ENCODE data around the gene RMRP. TPM values are rescaled to one million over a fixed set of nuclear protein-coding genes. Genes with fewer than 3 reads are reported as not detected.

The RMRP gene
- total RNA-seq, 4 donors from 2014 or later = 649 to 2,915 (median 1,530) TPM

- Histone ChIP-seq H3K4me1 (peaks cover 0 to 29% (median 4%) of the 10 kb centered on the region in 4 donors), H3K4me3 (no peak overlapping the region), H3K27ac (peak overlapping the region in 2 of 4 donors; percentile 55 to 81), H3K36me3 (peaks cover 0 to 69% (median 33%) of the 10 kb centered on the region in 3 donors), H3K9me3 (no peaks in the 10 kb centered on the region), H3K27me3 (no peaks in the 10 kb centered on the region)
- no peak for TF ChIP-seq EP300 (IDR thresholded peaks at IDR 0.05)
- no peak for TF ChIP-seq POLR2A (IDR thresholded peaks at IDR 0.05)
- TF ChIP-seq CTCF (IDR thresholded peaks at IDR 0.05) = no peak
- 71 to 76% methylated on average over 14 of the region's 14 CpGs for WGBS, 2 donors
- DNase-seq (ENCODE audit: low spot score in 2 of 2) = no peak
Observed at GRCh38 chr9:35697486-35697885, 39.7 kb upstream of the RMRP start.

- H3K27ac ChIP-seq = peak overlapping the region in 3 of 4 donors; percentile 32 to 81 (median 55)
- 41 to 48% methylated on average over 9 of the region's 9 CpGs for WGBS, 2 donors
- TF ChIP-seq EP300 (IDR thresholded peaks at IDR 0.05) = peak in 1 of 2 donors; percentile 38
- TF ChIP-seq POLR2A (IDR thresholded peaks at IDR 0.05) = no peak
- peak; percentile 75 to 89 (median 82) for TF ChIP-seq CTCF (IDR thresholded peaks at IDR 0.05)
- no peaks in the 10 kb centered on the region for H3K9me3 ChIP-seq
- no peak overlapping the region for H3K4me3 ChIP-seq
- peaks cover 0 to 33% (median 4%) of the 10 kb centered on the region in 4 donors for H3K4me1 ChIP-seq
- peaks cover 0 to 60% (median 32%) of the 10 kb centered on the region in 3 donors for H3K36me3 ChIP-seq
- DNase-seq (ENCODE audit: low spot score in 2 of 2) = peak; percentile 40 to 60
- H3K27me3 ChIP-seq = no peaks in the 10 kb centered on the region
Observed at GRCh38 chr9:35696520-35697215, 38.8 kb upstream of the RMRP start.

GRCh38 chr9:35695943-35696401 lies 38.2 kb upstream of the RMRP start:
- Histone ChIP-seq H3K36me3 (peaks cover 0 to 53% (median 28%) of the 10 kb centered on the region in 3 donors), H3K4me3 (no peak overlapping the region), H3K9me3 (no peaks in the 10 kb centered on the region), H3K27me3 (no peaks in the 10 kb centered on the region), H3K4me1 (peaks cover 0 to 40% (median 4%) of the 10 kb centered on the region in 4 donors), H3K27ac (peak overlapping the region in 3 of 4 donors; percentile 35 to 81 (median 55))
- no peak for TF ChIP-seq CTCF (IDR thresholded peaks at IDR 0.05)
- TF ChIP-seq EP300 (IDR thresholded peaks at IDR 0.05) = no peak
- TF ChIP-seq POLR2A (IDR thresholded peaks at IDR 0.05) = no peak
- DNase-seq (ENCODE audit: low spot score in 2 of 2) = no peak
- 89 to 94% methylated on average over 3 of the region's 3 CpGs for WGBS, 2 donors

- H3K4me3 ChIP-seq = no peak overlapping the region
- 59 to 61% methylated on average over 13 of the region's 13 CpGs for WGBS, 2 donors
- peaks cover 0 to 66% (median 7%) of the 10 kb centered on the region in 4 donors for H3K4me1 ChIP-seq
- peaks cover 0 to 12% (median 0%) of the 10 kb centered on the region in 3 donors for H3K36me3 ChIP-seq
- TF ChIP-seq POLR2A (IDR thresholded peaks at IDR 0.05) = no peak
- TF ChIP-seq CTCF (IDR thresholded peaks at IDR 0.05) = no peak
- TF ChIP-seq EP300 (IDR thresholded peaks at IDR 0.05) = peak in 1 of 2 donors; percentile 4
- peak overlapping the region; percentile 93 to 97 (median 95) for H3K27ac ChIP-seq
- no peaks in the 10 kb centered on the region for H3K27me3 ChIP-seq
- DNase-seq (ENCODE audit: low spot score in 2 of 2) = no peak
- no peaks in the 10 kb centered on the region for H3K9me3 ChIP-seq
Observed at GRCh38 chr9:35691757-35692301, 34.0 kb upstream of the RMRP start.

GRCh38 chr9:35691334-35691650 lies 33.5 kb upstream of the RMRP start:
- Histone ChIP-seq H3K4me3 (peak overlapping the region; percentile 63 to 92 (median 75)), H3K27ac (peak overlapping the region; percentile 93 to 97 (median 95)), H3K27me3 (no peaks in the 10 kb centered on the region), H3K36me3 (peaks cover 0 to 8% (median 0%) of the 10 kb centered on the region in 3 donors), H3K9me3 (no peaks in the 10 kb centered on the region), H3K4me1 (peaks cover 0 to 66% (median 6%) of the 10 kb centered on the region in 4 donors)
- TF ChIP-seq POLR2A (IDR thresholded peaks at IDR 0.05) (no peak), CTCF (IDR thresholded peaks at IDR 0.05) (no peak), EP300 (IDR thresholded peaks at IDR 0.05) (no peak)
- DNase-seq (ENCODE audit: low spot score in 2 of 2) = no peak
- 10 to 12% methylated on average over 10 of the region's 10 CpGs for WGBS, 2 donors
